Mesenchymal stem cell (in vitro differentiated cells and primary cell): ENCODE results near the gene AGGF1.
A peak's percentile ranks its signal among the peaks of the same experiment; 100 is the strongest.

Source experiments
- DNase-seq: peaks from one replicate; pipeline ENCODE4 v3.0.0-alpha.2; 2013
- H2AFZ ChIP-seq: one replicate; pipeline ENCODE4 v1.6.1; 2013; ENCODE audit warnings: low read depth, mild to moderate bottlenecking, control low read depth, inconsistent platforms, low read length, moderate library complexity
- H2AK5ac ChIP-seq: 2 replicates; pipeline ENCODE4 v1.6.1; 2013; ENCODE audit warnings: low read length, moderate library complexity, mild to moderate bottlenecking, inconsistent platforms; ENCODE audit not compliant: severe bottlenecking
- H2BK120ac ChIP-seq: one replicate; pipeline ENCODE4 v1.6.1; 2013; ENCODE audit warnings: low read depth, mild to moderate bottlenecking, inconsistent platforms, low read length, moderate library complexity
- H2BK12ac ChIP-seq, 2 experiments: one replicate each; pipeline ENCODE4 v1.6.1; 2013; ENCODE audit warnings: inconsistent platforms in 2 of 2, low read length in 2 of 2, mild to moderate bottlenecking in 2 of 2, moderate library complexity in 2 of 2, control low read depth in 1 of 2
- H2BK15ac ChIP-seq: one replicate; pipeline ENCODE4 v1.6.1; 2013; ENCODE audit warnings: mild to moderate bottlenecking, low read depth, inconsistent platforms; ENCODE audit not compliant: poor library complexity, severe bottlenecking
- H2BK5ac ChIP-seq: 2 replicates; pipeline ENCODE4 v1.6.1; 2013; ENCODE audit warnings: low read depth, mild to moderate bottlenecking, low read length, control low read depth, inconsistent platforms; ENCODE audit not compliant: poor library complexity, severe bottlenecking
- H3K14ac ChIP-seq, 2 experiments: one replicate each; pipeline ENCODE4 v1.6.1; 2013; ENCODE audit warnings: inconsistent platforms in 2 of 2, low read length in 2 of 2, control low read depth in 1 of 2, mild to moderate bottlenecking in 1 of 2, moderate library complexity in 1 of 2
- H3K18ac ChIP-seq, 2 experiments: one replicate each; pipeline ENCODE4 v1.6.1; 2013; ENCODE audit warnings: inconsistent platforms in 2 of 2, low read length in 2 of 2, control low read depth in 1 of 2, low read depth in 1 of 2, mild to moderate bottlenecking in 1 of 2
- H3K23ac ChIP-seq, 2 experiments: one replicate each; pipeline ENCODE4 v1.6.1; 2013; ENCODE audit warnings: inconsistent platforms in 2 of 2, low read length in 2 of 2, mild to moderate bottlenecking in 2 of 2, moderate library complexity in 2 of 2, control low read depth in 1 of 2
- H3K27ac ChIP-seq: 2 replicates; pipeline ENCODE4 v1.5.1; 2013; ENCODE audit warnings: mild to moderate bottlenecking, moderate library complexity, low read length, control low read depth, inconsistent platforms; ENCODE audit not compliant: poor library complexity, severe bottlenecking
- H3K27me3 ChIP-seq, 2 experiments: 2 replicates each; pipeline versions ENCODE4 v1.6.1 to v1.7.0; 2013; ENCODE audit warnings: low read length in 2 of 2, mild to moderate bottlenecking in 2 of 2, moderate library complexity in 2 of 2, control low read depth in 1 of 2, inconsistent platforms in 1 of 2; ENCODE audit not compliant: control insufficient read depth in 1 of 2, insufficient read depth in 1 of 2
- H3K36me3 ChIP-seq, 2 experiments: 2 replicates each; pipeline versions ENCODE4 v1.6.1 to v1.7.0; 2013; ENCODE audit warnings: low read length in 2 of 2, control low read depth in 1 of 2, inconsistent platforms in 1 of 2, low read depth in 1 of 2, mild to moderate bottlenecking in 1 of 2; ENCODE audit not compliant: insufficient read depth in 2 of 2, control insufficient read depth in 1 of 2
- H3K4ac ChIP-seq, 2 experiments: one replicate each; pipeline ENCODE4 v1.6.1; 2013; ENCODE audit warnings: inconsistent platforms in 2 of 2, low read length in 2 of 2, mild to moderate bottlenecking in 2 of 2, moderate library complexity in 2 of 2, control low read depth in 1 of 2, low read depth in 1 of 2
- H3K4me1 ChIP-seq: 2 replicates; pipeline ENCODE4 v1.6.1; 2013; ENCODE audit warnings: low read depth, low read length, control low read depth; ENCODE audit not compliant: control insufficient read depth, insufficient read depth
- H3K4me2 ChIP-seq: 2 replicates; pipeline ENCODE4 v1.6.1; 2013; ENCODE audit warnings: low read length, mild to moderate bottlenecking, inconsistent platforms; ENCODE audit not compliant: poor library complexity, severe bottlenecking
- H3K4me3 ChIP-seq, 2 experiments: 2 replicates each; pipeline versions ENCODE4 v1.5.1 to v1.7.0; 2013; ENCODE audit warnings: low read length in 2 of 2, mild to moderate bottlenecking in 2 of 2, control low read depth in 1 of 2, low read depth in 1 of 2; ENCODE audit not compliant: insufficient read depth in 1 of 2
- H3K79me1 ChIP-seq: replicated peaks from 2 replicates; pipeline ENCODE4 v1.6.1; 2013; ENCODE audit warnings: mild to moderate bottlenecking, control low read depth, low read length, inconsistent platforms; ENCODE audit not compliant: poor library complexity, severe bottlenecking
- H3K9ac ChIP-seq: 2 replicates; pipeline ENCODE4 v1.7.0; 2013; ENCODE audit warnings: mild to moderate bottlenecking, low read length, moderate library complexity
- H3K9me3 ChIP-seq: 2 replicates; pipeline ENCODE4 v1.7.0; 2013; ENCODE audit warnings: mild to moderate bottlenecking, low read length; ENCODE audit not compliant: control insufficient read depth
- H4K8ac ChIP-seq: one replicate; pipeline ENCODE4 v1.6.1; 2013; ENCODE audit warnings: inconsistent platforms, mild to moderate bottlenecking, low read length, moderate library complexity
- H4K91ac ChIP-seq: one replicate; pipeline ENCODE4 v1.6.1; 2013; ENCODE audit warnings: mild to moderate bottlenecking, low read length, inconsistent platforms
- WGBS: methylation state at CpG from one replicate; pipeline ENCODE4 v1.1.7; 2013; ENCODE audit warnings: mixed read lengths; 5-methylcytosine and 5-hydroxymethylcytosine counted together

AGGF1 gene

DNA sequence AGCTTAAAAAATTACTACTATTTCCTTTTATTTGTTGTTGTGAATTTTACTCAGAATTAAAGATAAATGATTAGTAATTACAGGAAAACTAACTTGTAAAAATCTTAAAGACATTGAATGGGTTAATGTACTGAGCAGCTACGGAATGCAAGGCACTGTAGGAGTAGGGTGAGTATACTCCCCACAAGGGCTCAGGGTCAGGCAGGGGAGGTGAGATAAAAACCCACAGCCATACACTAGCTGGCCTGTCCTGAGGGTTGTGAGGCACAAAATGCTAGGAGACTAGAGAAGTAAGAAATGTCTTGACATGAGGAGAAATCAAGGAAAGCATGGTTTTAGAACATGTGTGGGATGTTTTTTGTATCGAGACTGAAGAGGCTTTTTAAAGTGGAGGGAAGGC lies 43.5 kb downstream of the AGGF1 start:
- no peak overlapping the region for H2AK5ac ChIP-seq
- H3K36me3 ChIP-seq, result peaks cover 9 to 10% of the 10 kb centered on the region in 2 experiments
- H3K4ac ChIP-seq, result no peak overlapping the region
- H4K8ac ChIP-seq, result no peak overlapping the region
- no peaks in the 10 kb centered on the region for H3K9me3 ChIP-seq
- H3K18ac ChIP-seq, result no peak overlapping the region
- H3K79me1 ChIP-seq, result peaks cover 12% of the 10 kb centered on the region
- no peak for DNase-seq
- H2AFZ ChIP-seq, result no peak overlapping the region
- no peak overlapping the region for H3K4me2 ChIP-seq
- WGBS, result 82% methylated on average over 2 of the region's 2 CpGs
- no peak overlapping the region for H3K14ac ChIP-seq
- H4K91ac ChIP-seq, result no peak overlapping the region
- no peaks in the 10 kb centered on the region for H3K27me3 ChIP-seq
- H3K23ac ChIP-seq, result no peak overlapping the region
- no peak overlapping the region for H3K9ac ChIP-seq
- no peak overlapping the region for H2BK120ac ChIP-seq
- H2BK15ac ChIP-seq, result no peak overlapping the region
- H3K27ac ChIP-seq, result no peak overlapping the region
- H3K4me1 ChIP-seq, result peaks cover 11% of the 10 kb centered on the region
- no peak overlapping the region for H2BK12ac ChIP-seq
- no peak overlapping the region for H2BK5ac ChIP-seq
- no peak overlapping the region for H3K4me3 ChIP-seq

GRCh38 chr5:77074745-77075144 lies 44.5 kb downstream of the AGGF1 start:
- peaks cover 8 to 10% of the 10 kb centered on the region in 2 experiments for H3K36me3 ChIP-seq
- H3K4me1 ChIP-seq, result peaks cover 11% of the 10 kb centered on the region
- H3K4me2 ChIP-seq, result no peak overlapping the region
- no peak overlapping the region for H3K4me3 ChIP-seq
- H3K79me1 ChIP-seq, result peaks cover 10% of the 10 kb centered on the region
- H2AK5ac ChIP-seq, result no peak overlapping the region
- H3K9me3 ChIP-seq, result no peaks in the 10 kb centered on the region
- no peak overlapping the region for H2BK5ac ChIP-seq
- H3K4ac ChIP-seq, result no peak overlapping the region
- H4K91ac ChIP-seq, result no peak overlapping the region
- no peak overlapping the region for H3K9ac ChIP-seq
- no peak overlapping the region for H2BK15ac ChIP-seq
- no peak for DNase-seq
- no peak overlapping the region for H3K18ac ChIP-seq
- no peak overlapping the region for H4K8ac ChIP-seq
- WGBS, result 96% methylated on average over 4 of the region's 4 CpGs
- no peak overlapping the region for H3K27ac ChIP-seq
- H2AFZ ChIP-seq, result no peak overlapping the region
- H2BK120ac ChIP-seq, result no peak overlapping the region
- H3K23ac ChIP-seq, result no peak overlapping the region
- no peaks in the 10 kb centered on the region for H3K27me3 ChIP-seq
- H2BK12ac ChIP-seq, result no peak overlapping the region
- H3K14ac ChIP-seq, result no peak overlapping the region

- WGBS, result 7% methylated on average over 52 of the region's 105 CpGs
- H3K9ac ChIP-seq, result peak overlapping the region; percentile 72
- no peaks in the 10 kb centered on the region for H3K27me3 ChIP-seq
- no peak overlapping the region for H3K4ac ChIP-seq
- peak overlapping the region; percentile 91 for H3K4me2 ChIP-seq
- no peak overlapping the region for H3K23ac ChIP-seq
- DNase-seq, result peak; percentile 65
- peak overlapping the region; percentile 92 for H4K8ac ChIP-seq
- H2AK5ac ChIP-seq, result no peak overlapping the region
- no peak overlapping the region for H2BK12ac ChIP-seq
- H3K36me3 ChIP-seq, result peaks cover 0 to 15% of the 10 kb centered on the region in 2 experiments
- peak overlapping the region; percentile 63 to 76 for H3K4me3 ChIP-seq
- no peak overlapping the region for H4K91ac ChIP-seq
- no peak overlapping the region for H3K27ac ChIP-seq
- peak overlapping the region in 1 of 2 experiments; percentile 42 for H3K18ac ChIP-seq
- peaks cover 15% of the 10 kb centered on the region for H3K79me1 ChIP-seq
- H2BK120ac ChIP-seq, result no peak overlapping the region
- H2BK15ac ChIP-seq, result no peak overlapping the region
- H3K9me3 ChIP-seq, result no peaks in the 10 kb centered on the region
- H3K4me1 ChIP-seq, result peaks cover 11% of the 10 kb centered on the region
- no peak overlapping the region for H3K14ac ChIP-seq
- H2AFZ ChIP-seq, result peak overlapping the region; percentile 72
- no peak overlapping the region for H2BK5ac ChIP-seq
These were observed 47.0 kb downstream of the AGGF1 start for GRCh38 chr5:77076961-77077828.

DNA sequence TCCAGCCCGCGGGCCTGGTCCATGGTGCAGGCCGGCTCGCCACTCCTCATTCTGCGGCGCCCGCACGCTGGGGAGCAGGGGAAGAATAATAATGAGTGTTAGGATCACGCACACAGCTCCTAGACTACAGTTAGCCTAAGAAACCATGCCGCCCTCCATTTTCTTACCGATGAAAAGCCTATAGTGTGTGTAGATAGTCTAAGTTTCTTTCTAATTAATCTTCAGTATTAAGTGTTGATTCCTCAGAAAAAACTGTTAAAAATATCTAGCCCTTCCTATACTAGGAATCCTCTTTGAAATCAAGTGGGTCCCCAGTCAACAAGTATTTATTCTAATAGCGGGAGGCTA lies 47.6 kb downstream of the AGGF1 start:
- H3K27me3 ChIP-seq, result no peaks in the 10 kb centered on the region
- no peak overlapping the region for H2BK15ac ChIP-seq
- H3K79me1 ChIP-seq, result peaks cover 15% of the 10 kb centered on the region
- H3K27ac ChIP-seq, result no peak overlapping the region
- DNase-seq, result no peak
- no peak overlapping the region for H2BK5ac ChIP-seq
- H2BK120ac ChIP-seq, result no peak overlapping the region
- H4K8ac ChIP-seq, result peak overlapping the region; percentile 55
- H3K4me1 ChIP-seq, result peaks cover 11% of the 10 kb centered on the region
- no peak overlapping the region for H3K18ac ChIP-seq
- H3K9me3 ChIP-seq, result no peaks in the 10 kb centered on the region
- H3K4ac ChIP-seq, result no peak overlapping the region
- H3K23ac ChIP-seq, result no peak overlapping the region
- 94% methylated on average over 1 of the region's 12 CpGs for WGBS
- peak overlapping the region; percentile 63 to 76 for H3K4me3 ChIP-seq
- peak overlapping the region; percentile 91 for H3K4me2 ChIP-seq
- no peak overlapping the region for H4K91ac ChIP-seq
- H3K9ac ChIP-seq, result peak overlapping the region; percentile 70
- H3K14ac ChIP-seq, result no peak overlapping the region
- no peak overlapping the region for H2AK5ac ChIP-seq
- H2AFZ ChIP-seq, result no peak overlapping the region
- no peak overlapping the region for H2BK12ac ChIP-seq
- peaks cover 0 to 15% of the 10 kb centered on the region in 2 experiments for H3K36me3 ChIP-seq
